Posterior cingulate gyrus (tissue), 11 donors: ENCODE data around the gene SEMA5A.

Experiments used
- DNase-seq, 10 donors: peaks; one replicate each; pipeline versions ENCODE4 v3.0.0 to v3.0.0-alpha.2; 2020 to 2021; ENCODE audit warnings: mixed read lengths in 3 of 10
- intact Hi-C: fragments of 100-400 bp; cut with DNase I; formaldehyde crosslinking; loops from one replicate; pipeline ENCODE4 v1.15.1; 2023

The SEMA5A gene

GRCh38 chr5:9057406-9058000, 488.4 kb downstream of the SEMA5A start:
- intact Hi-C loops: no loop called here
- no peak for DNase-seq

GRCh38 chr5:9056046-9056445, 489.8 kb downstream of the SEMA5A start:
- intact Hi-C loops: no loop called here

GRCh38 chr5:9054821-9055589, 490.9 kb downstream of the SEMA5A start:
- intact Hi-C loops: no loop called here
- no peak for DNase-seq

More at GRCh38 chr5:9056046-9056445, 489.8 kb downstream of the SEMA5A start:
- no peak for DNase-seq

GRCh38 chr5:9054322-9054721, 491.6 kb downstream of the SEMA5A start:
- intact Hi-C loops: no loop called here
- DNase-seq: no peak

- no peak for DNase-seq
- intact Hi-C loops: no loop called here
These were observed 493.5 kb downstream of the SEMA5A start for GRCh38 chr5:9052421-9052820.

- DNase-seq: no peak
- intact Hi-C loops: no loop called here
These were observed 494.1 kb downstream of the SEMA5A start for GRCh38 chr5:9051779-9052178.

GRCh38 chr5:9047932-9048331, 497.9 kb downstream of the SEMA5A start:
- intact Hi-C loops: no loop called here
- DNase-seq: no peak

- intact Hi-C loops: no loop called here
- no peak for DNase-seq
These were observed 499.0 kb downstream of the SEMA5A start for GRCh38 chr5:9046756-9047481.

GRCh38 chr5:9045946-9046345, 499.9 kb downstream of the SEMA5A start:
- intact Hi-C loops: no loop called here
- DNase-seq: no peak

- intact Hi-C loops: no loop called here
- DNase-seq: no peak
These were observed 503.6 kb downstream of the SEMA5A start for GRCh38 chr5:9042241-9042640.

- DNase-seq: no peak
- intact Hi-C loops: no loop called here
These were observed 505.4 kb downstream of the SEMA5A start for GRCh38 chr5:9040475-9040874.

GRCh38 chr5:9037048-9037447, 508.8 kb downstream of the SEMA5A start:
- intact Hi-C loops: no loop called here
- no peak for DNase-seq

- DNase-seq: no peak
- intact Hi-C loops: no loop called here
These were observed 510.5 kb downstream of the SEMA5A start for GRCh38 chr5:9035346-9035745.

- intact Hi-C loops: no loop called here
- DNase-seq: no peak
These were observed 511.2 kb downstream of the SEMA5A start for GRCh38 chr5:9034649-9035048.

GRCh38 chr5:9033524-9033923, 512.4 kb downstream of the SEMA5A start:
- intact Hi-C loops: no loop called here
- no peak for DNase-seq

GRCh38 chr5:9025942-9026341, 519.9 kb downstream of the SEMA5A start:
- intact Hi-C loops: no loop called here
- no peak for DNase-seq

GRCh38 chr5:9020996-9021395, 524.9 kb downstream of the SEMA5A start:
- intact Hi-C loops: no loop called here
- no peak for DNase-seq

GRCh38 chr5:9015937-9016270, 530.0 kb downstream of the SEMA5A start:
- intact Hi-C loops: no loop called here
- DNase-seq: no peak

- intact Hi-C loops: no loop called here
- DNase-seq: no peak
These were observed 530.5 kb downstream of the SEMA5A start for GRCh38 chr5:9015260-9015936.

- intact Hi-C loops: no loop called here
- DNase-seq: no peak
These were observed 532.7 kb downstream of the SEMA5A start for GRCh38 chr5:9013147-9013546.

GRCh38 chr5:9009931-9010651, 535.8 kb downstream of the SEMA5A start:
- no peak for DNase-seq
- intact Hi-C loops: no loop called here
